ENCODE results near the gene APOA1. TPM values are rescaled to one million over a fixed set of nuclear protein-coding genes. Genes with fewer than 3 reads are reported as not detected.

APOA1 gene
- total RNA-seq, 1 donor from 2014 or later = 5.4 TPM

DNA sequence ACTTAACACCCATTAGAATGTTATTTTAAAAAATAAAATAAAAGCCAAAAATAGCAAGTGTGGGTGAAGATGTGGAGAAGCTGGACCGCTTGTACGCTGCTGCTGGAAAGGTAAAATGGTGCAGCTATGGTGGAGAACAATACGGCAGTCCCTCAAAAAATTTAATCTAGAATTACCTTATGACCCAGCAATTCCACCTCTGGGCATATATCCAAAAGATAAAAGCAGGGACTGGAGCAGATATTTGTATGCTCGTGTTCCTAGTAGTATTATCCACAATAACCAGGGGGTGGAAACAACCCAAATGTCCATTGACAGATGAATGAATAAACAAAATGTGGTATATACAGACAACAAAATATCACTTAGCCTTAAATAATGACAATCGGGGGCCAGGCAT, 39.6 kb downstream of the APOA1 start:
- intact Hi-C loops (cut with DNase I) = no loop called here
- ATAC-seq = no peak
- no peak for DNase-seq (ENCODE audit: missing footprints)

DNA sequence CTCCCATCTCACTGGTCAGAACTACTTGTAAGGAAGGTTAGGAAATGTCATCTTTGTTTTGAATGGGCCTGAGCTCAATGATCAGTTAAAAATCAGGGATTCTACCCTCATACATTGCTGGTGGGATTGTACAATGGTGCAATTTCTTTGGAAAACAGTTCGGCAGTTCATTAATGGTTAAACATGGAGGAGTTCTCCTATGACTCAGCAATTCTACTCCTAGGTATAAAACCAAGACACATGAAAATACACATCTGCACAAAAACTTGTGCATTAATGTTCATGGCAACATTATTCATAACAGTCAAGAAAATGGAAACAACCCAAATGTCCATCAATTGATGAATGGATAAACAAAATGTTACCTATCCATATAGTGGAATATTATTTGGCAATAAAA, 40.9 kb downstream of the APOA1 start:
- intact Hi-C loops (cut with DNase I) = no loop called here
- DNase-seq (ENCODE audit: missing footprints) (no peak), ATAC-seq (no peak)

DNA sequence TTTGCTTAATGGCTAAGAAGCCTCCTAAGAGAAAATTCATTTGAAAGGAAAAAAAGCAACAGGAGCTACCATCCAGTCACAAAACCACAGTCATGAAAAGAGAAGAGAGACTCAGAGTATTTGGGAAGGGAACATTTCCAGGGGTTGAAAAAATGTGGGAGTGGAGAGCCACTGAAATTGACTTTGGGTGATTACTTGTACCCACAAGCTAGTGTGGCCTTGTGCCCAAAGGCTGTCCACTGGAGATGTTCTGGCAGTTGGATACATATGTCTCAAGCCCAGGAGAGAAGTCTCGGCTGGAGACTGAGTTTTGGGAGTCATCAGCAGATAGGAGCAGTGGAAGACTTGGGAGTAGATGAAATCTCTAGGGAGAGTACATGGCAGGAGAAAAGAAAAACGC, 42.6 kb downstream of the APOA1 start:
- no peak for ATAC-seq
- intact Hi-C loops (cut with DNase I) = loop anchor here (5.0 kb wide), 1 partner anchor 432 kb away; no protein-coding TSS in a partner anchor
- DNase-seq (ENCODE audit: missing footprints) = no peak

DNA sequence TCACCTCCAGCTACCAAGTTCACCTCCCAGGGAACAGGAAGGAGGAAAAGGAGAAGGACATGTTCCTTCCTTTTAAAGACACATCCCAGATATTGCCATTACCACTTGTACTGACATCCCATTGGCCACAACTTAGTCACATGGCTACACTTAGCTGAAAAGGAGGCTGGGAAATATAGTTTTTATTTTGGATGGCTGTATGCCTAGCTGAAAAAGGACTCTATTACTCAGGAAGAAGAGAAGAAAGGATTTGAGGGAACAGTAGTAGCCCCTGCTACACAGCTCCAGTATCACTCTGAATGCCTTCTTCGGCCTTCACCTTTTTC, 43.7 kb downstream of the APOA1 start:
- DNase-seq (ENCODE audit: missing footprints) = no peak
- ATAC-seq = no peak
- intact Hi-C loops (cut with DNase I) = loop anchor here (5.0 kb wide), 1 partner anchor 434 kb away; no protein-coding TSS in a partner anchor

DNA sequence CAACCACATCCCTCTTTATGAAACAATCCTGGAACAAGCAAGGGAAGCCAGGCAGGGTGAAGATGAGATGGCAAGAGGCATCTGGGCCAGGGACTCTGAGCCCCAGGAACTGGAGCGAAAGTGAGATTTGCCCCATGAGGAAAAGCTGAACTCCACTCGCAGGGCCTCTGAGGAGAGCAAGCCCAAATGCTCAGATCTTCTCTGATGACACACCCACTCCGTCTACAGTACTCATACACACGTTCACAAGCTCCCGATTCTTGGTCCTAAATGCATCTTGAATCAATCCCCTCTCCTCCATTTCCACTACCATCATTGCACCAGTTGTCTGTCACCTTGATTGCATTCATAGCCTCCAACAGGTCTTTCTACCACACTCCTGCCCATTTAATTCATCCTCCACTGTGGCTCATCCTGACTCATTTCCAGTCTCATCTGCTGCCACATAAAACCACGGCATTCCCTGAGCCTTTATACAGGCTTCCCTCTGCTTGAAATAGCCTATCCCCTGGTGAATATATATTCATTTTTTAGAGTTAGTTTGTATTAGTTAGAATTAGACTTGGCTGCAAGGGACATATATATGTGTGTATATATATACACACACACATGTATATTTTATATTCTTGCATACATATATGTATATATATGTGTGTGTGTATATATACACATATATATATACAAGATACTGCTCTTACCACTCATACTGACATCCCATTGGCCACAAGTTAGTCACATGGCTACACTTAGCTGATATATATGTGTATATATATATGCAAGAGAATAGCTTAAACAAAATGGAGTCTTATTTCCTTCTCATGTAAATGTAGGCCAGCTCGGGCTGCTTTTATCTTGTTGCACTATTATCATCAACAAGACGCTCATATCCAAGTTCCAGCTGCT, 44.3 kb downstream of the APOA1 start:
- ATAC-seq = no peak
- intact Hi-C loops (cut with DNase I) = loop anchor here (5.0 kb wide), 1 partner anchor 434 kb away; no protein-coding TSS in a partner anchor

DNA sequence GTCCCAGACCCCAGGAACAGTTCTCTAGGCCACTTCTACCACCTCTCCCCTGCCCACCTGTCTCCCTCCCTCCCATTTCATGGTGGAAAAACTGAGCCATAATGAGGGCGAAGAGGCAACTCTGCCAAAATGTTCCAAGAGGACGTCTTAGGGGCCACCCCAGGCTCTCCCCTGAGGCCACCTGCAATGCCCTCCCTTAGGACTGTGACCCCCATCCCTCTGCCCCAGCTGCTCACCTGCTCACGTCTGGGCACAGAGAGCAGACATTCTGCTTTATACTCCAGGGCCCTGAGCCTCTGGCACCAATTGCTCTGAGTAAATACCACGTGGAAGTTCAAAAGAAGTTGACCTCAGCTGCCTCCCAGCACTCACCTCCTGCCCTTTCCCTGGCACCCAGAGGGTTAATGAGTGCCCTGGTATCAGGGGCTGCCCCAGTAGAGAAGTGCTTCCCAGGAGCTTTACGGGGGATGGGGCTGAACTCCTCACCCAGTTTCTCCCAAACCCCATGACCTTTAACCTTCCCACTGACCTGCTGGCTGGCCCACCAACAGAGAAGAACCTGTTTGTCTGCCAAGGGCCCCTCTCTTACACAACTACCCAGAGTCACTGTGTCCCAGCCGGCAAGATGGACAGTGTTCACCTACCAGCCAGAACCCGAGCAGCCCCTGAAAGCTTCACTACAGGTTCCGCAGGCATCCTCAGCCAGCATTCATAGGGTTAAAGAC, 45.1 kb downstream of the APOA1 start:
- intact Hi-C loops (cut with DNase I) = loop anchor here (5.0 kb wide), 1 partner anchor 435 kb away; no protein-coding TSS in a partner anchor

More for the DNA sequence above, 44.3 kb downstream of the APOA1 start:
- no peak for DNase-seq (ENCODE audit: missing footprints)

DNA sequence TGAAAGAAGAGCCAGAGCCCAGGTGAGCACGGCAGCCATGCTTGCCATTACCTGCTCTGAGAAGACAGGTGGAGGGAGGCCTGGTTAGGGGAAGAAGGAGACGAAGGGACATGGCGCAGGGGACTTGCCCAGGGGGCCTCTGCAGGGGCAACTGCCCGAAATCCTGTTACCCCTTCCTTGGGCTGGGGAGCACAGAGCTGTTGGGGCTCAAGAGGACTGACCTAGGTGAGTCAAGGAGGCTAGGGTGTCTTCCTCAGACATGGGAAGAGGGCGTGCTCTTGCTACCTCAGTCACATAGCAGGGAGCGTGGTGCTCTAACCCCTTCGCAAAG, 45.6 kb downstream of the APOA1 start, which contains the start of gene APOA5:
Gene APOA5, minus strand, starts transcription at position 67 of the 331 bp plus-strand sequence. Its CDS starts 19 bp downstream, at position 48.
- intact Hi-C loops (cut with DNase I) = loop anchor here (2.0 to 5.0 kb wide), 2 partner anchors 315 to 436 kb away; no protein-coding TSS in a partner anchor
- DNase-seq (ENCODE audit: missing footprints) = no peak
- ATAC-seq = no peak

More for the DNA sequence above, 45.1 kb downstream of the APOA1 start:
- no peak for DNase-seq (ENCODE audit: missing footprints)
- no peak for ATAC-seq

DNA sequence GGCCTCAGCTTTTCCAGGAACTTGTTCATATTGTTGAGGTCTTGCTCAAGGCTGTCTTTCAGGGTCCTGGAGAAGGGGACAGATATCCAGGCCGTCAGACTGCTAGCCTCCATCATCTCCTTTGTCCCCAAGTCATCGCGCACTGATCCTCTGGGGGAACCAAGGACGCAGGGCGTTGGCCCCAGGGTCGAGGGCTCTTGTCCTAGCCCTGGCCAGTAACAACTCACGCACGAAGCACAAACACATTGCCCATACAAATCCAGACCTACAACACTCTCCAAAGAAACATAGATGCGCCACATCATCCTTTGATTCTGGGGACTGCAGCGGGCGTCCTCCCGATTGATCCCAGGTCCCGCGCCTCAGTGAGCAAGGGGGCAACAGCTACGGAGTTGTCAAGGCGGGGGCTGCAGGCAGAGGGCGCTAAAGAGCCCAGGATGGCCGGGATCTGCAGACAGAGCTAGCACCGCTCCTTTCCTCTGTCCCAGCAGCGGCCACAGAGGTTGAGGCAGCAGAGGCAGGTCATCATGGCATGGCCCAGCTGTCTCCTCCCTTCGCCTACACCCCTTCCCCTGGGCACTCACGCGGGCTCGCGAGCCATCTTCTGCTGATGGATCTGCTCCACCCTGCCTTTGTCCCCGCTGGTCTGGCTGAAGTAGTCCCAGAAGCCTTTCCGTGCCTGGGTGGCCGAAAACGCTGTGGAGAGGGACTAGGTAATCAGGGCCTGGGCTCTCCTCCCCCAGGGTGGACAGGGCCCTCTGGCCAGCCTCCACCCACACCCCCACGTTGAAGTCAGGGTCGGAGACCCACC, 46.2 kb downstream of the APOA1 start:
- DNase-seq (ENCODE audit: missing footprints) (peak; percentile 86), ATAC-seq (peak; percentile 71)
- intact Hi-C loops (cut with DNase I) = loop anchor here (2.0 to 5.0 kb wide), 2 partner anchors 316 to 436 kb away; no protein-coding TSS in a partner anchor

DNA sequence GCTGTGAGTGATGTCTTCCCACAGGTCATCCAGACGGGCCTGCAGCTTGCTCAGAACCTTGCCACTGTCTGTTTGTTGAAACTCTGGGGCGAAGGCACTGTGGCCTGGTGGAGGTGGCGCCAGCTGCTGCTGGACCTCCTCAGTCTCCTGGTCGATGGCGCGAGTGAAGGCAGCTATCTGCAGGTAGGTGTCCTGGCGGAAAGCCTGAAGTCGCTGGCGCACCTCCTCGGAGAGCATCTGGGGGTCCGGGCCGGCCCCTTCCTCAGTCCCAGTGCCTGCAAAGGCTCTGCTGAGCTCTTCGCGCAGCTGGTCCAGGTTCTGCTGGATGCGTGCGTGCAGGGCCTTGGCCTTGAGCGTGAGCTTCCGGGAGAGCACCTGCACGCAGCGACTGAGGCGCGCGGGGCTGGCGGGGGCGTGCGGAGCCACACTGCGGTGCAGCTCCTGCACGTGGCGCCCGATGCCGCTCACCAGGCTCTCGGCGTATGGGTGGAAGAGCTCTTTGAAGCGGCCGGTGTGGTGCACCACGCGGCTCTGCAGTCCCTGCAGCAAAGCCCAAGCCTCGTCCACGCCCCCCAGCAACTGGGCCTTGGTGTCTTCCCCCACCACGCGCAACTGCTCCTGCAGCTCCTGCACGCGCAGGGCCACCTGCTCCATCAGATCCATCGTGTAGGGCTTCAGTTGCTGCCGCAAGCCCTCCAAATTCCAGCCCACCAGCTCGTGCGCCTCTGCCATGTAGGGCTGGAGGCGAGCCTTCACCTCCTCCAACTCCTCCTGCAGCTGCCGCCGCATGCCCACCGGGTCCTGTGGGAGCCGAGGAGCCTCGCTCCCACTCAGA, 47.0 kb downstream of the APOA1 start:
- no peak for ATAC-seq

DNA sequence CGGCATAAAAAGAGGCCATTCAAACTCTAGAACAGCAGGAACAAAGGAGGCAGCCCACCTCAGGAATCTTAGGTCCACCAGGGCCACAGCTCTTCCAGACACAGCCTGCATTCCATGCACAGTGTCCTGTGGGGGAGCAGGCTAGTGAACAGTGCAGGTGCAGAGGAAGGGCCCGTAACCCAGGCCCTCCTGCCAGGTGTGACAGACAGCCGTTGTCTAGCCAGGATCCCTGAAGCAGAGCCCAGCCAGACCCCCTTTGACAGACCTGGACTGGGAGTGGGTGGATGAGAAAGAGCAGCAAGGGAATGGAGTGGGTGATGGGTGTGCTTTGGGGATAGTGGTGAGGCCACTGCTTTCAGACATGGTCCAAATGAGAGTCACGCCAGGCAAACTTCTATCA, 48.4 kb downstream of the APOA1 start:
- no peak for DNase-seq (ENCODE audit: missing footprints)
- intact Hi-C loops (cut with DNase I) = loop anchor here (2.0 kb wide), 1 partner anchor 46 kb away; no protein-coding TSS in a partner anchor
- no peak for ATAC-seq

More for the DNA sequence above, 47.0 kb downstream of the APOA1 start:
- intact Hi-C loops (cut with DNase I) = loop anchor here (2.0 to 5.0 kb wide), 2 partner anchors 316 to 437 kb away; no protein-coding TSS in a partner anchor
- DNase-seq (ENCODE audit: missing footprints) = peak; percentile 66

DNA sequence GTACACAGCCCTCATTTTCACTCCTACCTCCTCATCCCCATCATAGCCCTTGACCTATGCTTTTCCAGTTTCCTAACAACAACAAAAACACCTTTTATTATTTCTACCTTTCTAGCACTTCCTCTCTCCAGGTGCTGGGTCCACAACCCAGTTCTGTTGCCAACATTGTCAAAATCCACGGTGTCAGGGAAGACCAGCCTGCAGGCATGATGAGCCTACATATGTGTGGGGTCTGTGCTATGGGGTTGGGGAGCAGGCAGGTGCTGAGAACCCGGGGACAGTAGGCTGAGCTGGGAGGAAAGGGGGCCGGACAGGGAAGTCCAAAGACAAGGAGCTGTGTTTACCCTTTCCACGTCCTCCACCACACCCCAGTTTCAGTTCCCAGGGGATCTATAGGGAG, 48.9 kb downstream of the APOA1 start:
- DNase-seq (ENCODE audit: missing footprints) = no peak
- intact Hi-C loops (cut with DNase I) = loop anchor here (2.0 kb wide), 1 partner anchor 46 kb away; no protein-coding TSS in a partner anchor
- ATAC-seq = no peak

DNA sequence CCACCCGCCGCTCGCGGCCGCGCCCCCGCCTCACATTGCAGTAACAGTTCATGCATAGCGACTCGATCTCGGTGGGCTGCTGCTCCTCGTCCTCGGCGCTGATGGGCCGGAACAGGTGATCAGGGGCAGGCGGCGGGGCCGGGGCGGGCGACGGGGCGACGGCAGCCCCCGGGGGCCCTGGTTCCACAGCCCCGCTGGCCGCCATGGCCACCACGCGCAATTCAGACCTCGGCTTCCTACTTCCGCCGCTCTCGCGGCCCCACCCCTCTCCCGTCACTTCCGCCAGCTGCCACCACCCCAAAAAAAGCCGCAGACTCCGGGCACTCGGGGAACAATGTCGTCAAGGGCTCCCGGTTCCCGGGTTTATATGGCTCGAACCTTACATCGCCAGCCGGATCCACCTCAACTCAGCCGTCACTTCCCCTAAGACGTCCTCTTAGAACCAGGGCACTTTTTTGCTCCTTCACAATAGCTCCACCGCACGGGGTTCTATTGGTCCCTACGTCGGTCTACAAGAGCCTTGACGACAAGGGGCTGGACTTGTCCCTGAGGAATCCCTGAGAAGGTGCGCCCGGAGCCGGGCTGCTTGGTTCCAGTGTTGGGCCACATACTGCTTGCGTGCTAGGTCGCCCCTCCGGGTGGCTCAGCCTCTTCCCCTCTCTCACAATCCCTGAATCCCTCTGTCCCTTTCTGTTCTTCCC, 49.5 kb downstream of the APOA1 start, which contains the start of gene ZPR1:
Gene ZPR1, minus strand, starts transcription at position 238 of the 701 bp plus-strand sequence. Its CDS starts 33 bp downstream, at position 205.
- intact Hi-C loops (cut with DNase I) = loop anchor here (2.0 kb wide), 1 partner anchor 47 kb away; no protein-coding TSS in a partner anchor
- DNase-seq (ENCODE audit: missing footprints) (peak; percentile 94), ATAC-seq (peak; percentile 83)

DNA sequence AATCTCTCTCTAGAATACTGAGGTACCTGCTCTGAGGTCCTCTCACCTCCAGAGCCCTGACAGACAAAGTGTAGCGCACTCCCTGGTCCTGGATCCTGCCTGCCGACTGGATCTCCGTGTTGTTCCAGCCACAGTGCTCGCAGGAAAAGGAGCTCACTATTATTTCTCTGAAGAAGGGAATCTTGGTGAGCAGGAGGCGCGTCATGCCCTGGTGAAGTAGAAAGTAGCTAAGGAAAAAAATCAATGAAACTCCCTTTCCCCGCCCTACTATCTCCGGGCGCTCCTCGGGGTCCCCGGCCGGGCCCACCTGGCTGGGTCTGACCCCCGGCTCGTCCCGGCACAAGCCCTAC, 50.0 kb downstream of the APOA1 start:
- no peak for ATAC-seq
- intact Hi-C loops (cut with DNase I) = no loop called here

DNA sequence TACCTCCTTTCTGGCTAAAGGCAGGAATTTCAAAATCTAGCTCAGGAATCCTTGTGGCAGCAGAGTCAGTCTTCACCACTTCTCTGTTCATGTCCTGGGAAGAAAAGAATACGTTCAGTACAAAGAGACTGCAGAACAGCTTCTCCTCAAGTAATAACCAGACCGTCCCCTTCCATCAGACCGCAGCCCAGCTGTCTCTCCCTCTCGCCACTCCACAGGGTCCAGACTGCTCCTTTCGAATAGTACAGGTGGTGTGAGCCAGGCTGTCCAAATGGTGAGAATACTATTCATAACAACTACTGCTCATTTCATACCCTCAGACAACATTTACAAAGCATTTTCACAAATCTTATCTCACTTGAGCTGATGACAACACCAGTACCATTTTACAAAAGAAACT, 50.5 kb downstream of the APOA1 start:
- ATAC-seq = no peak
- DNase-seq (ENCODE audit: missing footprints) = no peak
- intact Hi-C loops (cut with DNase I) = no loop called here

More for the DNA sequence above, 50.0 kb downstream of the APOA1 start:
- DNase-seq (ENCODE audit: missing footprints) = no peak

DNA sequence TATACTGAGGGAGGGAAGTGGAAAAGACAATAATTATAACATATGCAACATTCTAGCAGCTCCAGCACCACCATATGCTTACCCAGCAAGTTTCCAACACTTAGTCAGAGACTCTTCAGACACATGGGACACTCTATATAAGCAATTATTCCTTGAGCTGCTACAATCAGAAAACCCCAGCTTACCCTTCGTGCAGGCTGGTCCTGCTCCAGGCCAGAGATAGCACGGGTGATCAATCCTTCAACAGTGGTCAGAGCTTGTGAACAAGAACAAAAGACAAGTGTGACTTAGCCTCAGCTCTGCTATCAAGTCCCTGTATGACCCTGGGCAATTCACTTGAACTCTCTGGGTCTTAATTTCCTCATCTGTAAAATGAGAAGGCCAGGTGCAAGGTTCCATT, 51.1 kb downstream of the APOA1 start:
- DNase-seq (ENCODE audit: missing footprints) = no peak
- ATAC-seq = no peak
- intact Hi-C loops (cut with DNase I) = no loop called here
